Fibroblast of lung (primary cell): Measurements from ENCODE around the gene CBX8.

Source experiments
- CTCF ChIP-seq, 2 donors: IDR thresholded peaks in 1 of 2; conservative IDR thresholded peaks in 1 of 2; 1 replicate in 1 of 2; 2 replicates in 1 of 2; pipeline ENCODE4 v1.5.1; 2011 to 2012; ENCODE audit warnings: low read length in 2 of 2, control low read depth in 1 of 2, inconsistent platforms in 1 of 2, low read depth in 1 of 2, mild to moderate bottlenecking in 1 of 2
- EZH2 ChIP-seq: IDR thresholded peaks from 2 replicates; pipeline ENCODE4 v1.5.1; 2012; ENCODE audit warnings: low read length, control low read depth, mild to moderate bottlenecking; ENCODE audit errors: missing control alignments

GRCh38 chr17:79833744-79834564 is 37.1 kb upstream of the CBX8 start:
- TF ChIP-seq CTCF (conservative IDR thresholded peaks at IDR 0.05 in 1 of 2, IDR thresholded peaks at IDR 0.05 in 1 of 2; ENCODE audit: low read depth in 1 of 2, low read length in 2 of 2), result no peak
- no peak for TF ChIP-seq EZH2
